Measurements from ENCODE around the gene THBS1.

Gene THBS1

GRCh38 chr15:39586387-39587095 is 5.7 kb downstream of the THBS1 start:
- in situ Hi-C loops (cut with HindIII; ENCODE audit: low pct_unique_long_range_greater_than_20kb, low sequenced_read_pairs): no loop called here
- no peak for TF ChIP-seq JUND (IDR thresholded peaks at IDR 0.05; ENCODE audit: low read depth)
- no peak for DNase-seq (ENCODE audit: low read depth in 1 of 2, low spot score in 1 of 2)

DNA sequence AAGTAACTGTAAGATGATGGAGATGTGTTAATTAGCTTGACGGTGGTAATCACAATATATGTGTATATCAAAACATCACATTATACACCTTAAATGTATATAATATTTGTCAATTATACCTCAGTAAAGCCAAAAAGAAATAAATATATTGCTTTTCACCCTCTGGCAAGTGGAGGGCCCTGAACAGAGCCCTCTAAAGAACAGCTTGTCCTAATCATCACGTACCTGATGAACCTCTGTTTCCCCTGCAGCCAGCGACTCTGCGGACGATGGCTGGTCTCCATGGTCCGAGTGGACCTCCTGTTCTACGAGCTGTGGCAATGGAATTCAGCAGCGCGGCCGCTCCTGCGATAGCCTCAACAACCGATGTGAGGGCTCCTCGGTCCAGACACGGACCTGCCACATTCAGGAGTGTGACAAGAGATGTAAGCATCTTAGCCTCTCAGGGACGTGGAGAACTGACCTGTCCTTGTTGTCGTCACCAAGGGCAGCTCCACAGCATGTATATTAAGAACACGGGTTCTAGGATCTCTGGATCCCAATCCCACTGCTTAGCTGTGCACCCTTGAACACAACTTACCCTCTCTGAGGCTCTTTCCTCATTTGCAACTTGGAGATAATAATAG is 6.3 kb downstream of the THBS1 start:
- DNase-seq (ENCODE audit: low read depth in 1 of 2, low spot score in 1 of 2): no peak
- in situ Hi-C loops (cut with HindIII; ENCODE audit: low pct_unique_long_range_greater_than_20kb, low sequenced_read_pairs): no loop called here
- TF ChIP-seq JUND (IDR thresholded peaks at IDR 0.05; ENCODE audit: low read depth): no peak

- DNase-seq (ENCODE audit: low read depth in 1 of 2, low spot score in 1 of 2): no peak
- in situ Hi-C loops (cut with HindIII; ENCODE audit: low pct_unique_long_range_greater_than_20kb, low sequenced_read_pairs): no loop called here
Observed at GRCh38 chr15:39587731-39588530, 7.1 kb downstream of the THBS1 start.

DNA sequence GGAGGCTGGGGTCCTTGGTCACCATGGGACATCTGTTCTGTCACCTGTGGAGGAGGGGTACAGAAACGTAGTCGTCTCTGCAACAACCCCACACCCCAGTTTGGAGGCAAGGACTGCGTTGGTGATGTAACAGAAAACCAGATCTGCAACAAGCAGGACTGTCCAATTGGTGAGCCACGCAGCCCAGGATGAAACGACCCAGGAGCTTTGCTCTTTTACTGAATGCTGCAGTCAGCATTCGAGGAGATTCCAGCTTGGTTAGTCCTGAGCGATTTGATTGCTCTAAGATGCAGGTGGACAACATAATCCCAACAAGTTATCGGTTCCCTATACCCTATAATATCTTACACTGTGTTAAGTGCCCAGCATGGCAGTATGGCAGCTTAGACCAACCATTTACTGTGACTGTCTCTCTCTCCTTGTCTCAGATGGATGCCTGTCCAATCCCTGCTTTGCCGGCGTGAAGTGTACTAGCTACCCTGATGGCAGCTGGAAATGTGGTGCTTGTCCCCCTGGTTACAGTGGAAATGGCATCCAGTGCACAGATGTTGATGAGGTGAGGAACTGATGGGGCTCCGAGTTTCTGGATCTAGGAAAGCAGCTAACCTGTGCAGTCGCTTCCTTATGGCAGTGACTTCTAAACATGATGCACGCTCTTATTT is 7.8 kb downstream of the THBS1 start:
- in situ Hi-C loops (cut with HindIII; ENCODE audit: low pct_unique_long_range_greater_than_20kb, low sequenced_read_pairs): no loop called here
- no peak for TF ChIP-seq JUND (IDR thresholded peaks at IDR 0.05; ENCODE audit: low read depth)
- no peak for DNase-seq (ENCODE audit: low read depth in 1 of 2, low spot score in 1 of 2)

More at GRCh38 chr15:39587731-39588530, 7.1 kb downstream of the THBS1 start:
- no peak for TF ChIP-seq JUND (IDR thresholded peaks at IDR 0.05; ENCODE audit: low read depth)

- TF ChIP-seq JUND (IDR thresholded peaks at IDR 0.05; ENCODE audit: low read depth): no peak
- peak in 1 of 2 experiments; percentile 48 for DNase-seq (ENCODE audit: low read depth in 1 of 2, low spot score in 1 of 2)
- in situ Hi-C loops (cut with HindIII; ENCODE audit: low pct_unique_long_range_greater_than_20kb, low sequenced_read_pairs): no loop called here
Observed at GRCh38 chr15:39589193-39589814, 8.4 kb downstream of the THBS1 start.

DNA sequence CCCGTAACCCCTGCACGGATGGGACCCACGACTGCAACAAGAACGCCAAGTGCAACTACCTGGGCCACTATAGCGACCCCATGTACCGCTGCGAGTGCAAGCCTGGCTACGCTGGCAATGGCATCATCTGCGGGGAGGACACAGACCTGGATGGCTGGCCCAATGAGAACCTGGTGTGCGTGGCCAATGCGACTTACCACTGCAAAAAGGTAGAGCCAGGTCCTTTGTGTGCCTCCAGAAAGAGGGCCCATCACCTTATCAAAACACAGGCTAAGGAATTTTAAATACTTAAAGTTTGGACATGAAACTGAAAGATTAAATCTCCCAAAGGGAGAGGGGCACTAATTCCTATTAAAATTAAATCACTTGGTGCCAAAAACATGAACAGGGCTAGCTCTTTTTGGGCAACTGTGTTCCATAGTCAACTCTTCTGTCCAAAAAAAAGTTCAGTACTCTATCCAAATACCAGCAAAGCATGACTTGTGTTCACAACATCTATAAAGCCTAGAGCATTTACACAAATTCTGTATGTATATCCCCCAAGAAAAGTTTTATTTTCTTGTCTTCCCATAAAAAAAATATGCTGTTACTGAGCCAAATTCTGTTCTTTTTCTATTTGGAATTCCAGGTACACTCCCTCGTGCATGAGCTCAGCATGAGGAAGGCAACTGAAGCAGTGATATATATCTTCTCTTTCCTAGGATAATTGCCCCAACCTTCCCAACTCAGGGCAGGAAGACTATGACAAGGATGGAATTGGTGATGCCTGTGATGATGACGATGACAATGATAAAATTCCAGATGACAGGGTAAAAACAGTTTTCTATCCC is 9.2 kb downstream of the THBS1 start:
- TF ChIP-seq JUND (IDR thresholded peaks at IDR 0.05; ENCODE audit: low read depth): no peak
- in situ Hi-C loops (cut with HindIII; ENCODE audit: low pct_unique_long_range_greater_than_20kb, low sequenced_read_pairs): no loop called here
- no peak for DNase-seq (ENCODE audit: low read depth in 1 of 2, low spot score in 1 of 2)

GRCh38 chr15:39591141-39591895 is 10.4 kb downstream of the THBS1 start:
- in situ Hi-C loops (cut with HindIII; ENCODE audit: low pct_unique_long_range_greater_than_20kb, low sequenced_read_pairs): no loop called here
- DNase-seq (ENCODE audit: low read depth in 1 of 2, low spot score in 1 of 2): no peak
- no peak for TF ChIP-seq JUND (IDR thresholded peaks at IDR 0.05; ENCODE audit: low read depth)

- TF ChIP-seq JUND (IDR thresholded peaks at IDR 0.05; ENCODE audit: low read depth): no peak
- in situ Hi-C loops (cut with HindIII; ENCODE audit: low pct_unique_long_range_greater_than_20kb, low sequenced_read_pairs): no loop called here
- no peak for DNase-seq (ENCODE audit: low read depth in 1 of 2, low spot score in 1 of 2)
Observed at GRCh38 chr15:39591896-39592315, 11.0 kb downstream of the THBS1 start.

- in situ Hi-C loops (cut with HindIII; ENCODE audit: low pct_unique_long_range_greater_than_20kb, low sequenced_read_pairs): no loop called here
- no peak for DNase-seq (ENCODE audit: low read depth in 1 of 2, low spot score in 1 of 2)
- no peak for TF ChIP-seq JUND (IDR thresholded peaks at IDR 0.05; ENCODE audit: low read depth)
Observed at GRCh38 chr15:39592500-39592899, 11.6 kb downstream of the THBS1 start.

DNA sequence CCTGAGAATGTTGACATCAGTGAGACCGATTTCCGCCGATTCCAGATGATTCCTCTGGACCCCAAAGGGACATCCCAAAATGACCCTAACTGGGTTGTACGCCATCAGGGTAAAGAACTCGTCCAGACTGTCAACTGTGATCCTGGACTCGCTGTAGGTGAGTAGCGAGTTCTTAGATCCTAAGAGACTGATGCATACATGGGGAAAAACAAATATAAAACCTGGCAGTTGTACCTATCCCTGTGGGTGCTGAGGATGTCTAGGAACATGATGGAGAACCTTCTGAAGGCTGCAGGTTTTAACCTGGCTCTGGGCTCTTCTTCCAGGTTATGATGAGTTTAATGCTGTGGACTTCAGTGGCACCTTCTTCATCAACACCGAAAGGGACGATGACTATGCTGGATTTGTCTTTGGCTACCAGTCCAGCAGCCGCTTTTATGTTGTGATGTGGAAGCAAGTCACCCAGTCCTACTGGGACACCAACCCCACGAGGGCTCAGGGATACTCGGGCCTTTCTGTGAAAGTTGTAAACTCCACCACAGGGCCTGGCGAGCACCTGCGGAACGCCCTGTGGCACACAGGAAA is 12.3 kb downstream of the THBS1 start:
- TF ChIP-seq JUND (IDR thresholded peaks at IDR 0.05; ENCODE audit: low read depth): no peak
- in situ Hi-C loops (cut with HindIII; ENCODE audit: low pct_unique_long_range_greater_than_20kb, low sequenced_read_pairs): no loop called here
- no peak for DNase-seq (ENCODE audit: low read depth in 1 of 2, low spot score in 1 of 2)
